Measurements from ENCODE around the gene PRCC. TPM values are rescaled to one million over a fixed set of nuclear protein-coding genes. Genes with fewer than 3 reads are reported as not detected.

PRCC gene
- total RNA-seq, 1 donor from 2014 or later = 70.9 TPM

GRCh38 chr1:156841295-156841855 lies 74.0 kb downstream of the PRCC start:
- no peak for DNase-seq (ENCODE audit: low spot score)

- no peak for DNase-seq (ENCODE audit: low spot score)
Observed at GRCh38 chr1:156842618-156843300, 75.4 kb downstream of the PRCC start.

GRCh38 chr1:156844102-156844501 lies 76.8 kb downstream of the PRCC start:
- DNase-seq (ENCODE audit: low spot score) = no peak

- DNase-seq (ENCODE audit: low spot score) = no peak
Observed at GRCh38 chr1:156844638-156845037, 77.3 kb downstream of the PRCC start.

GRCh38 chr1:156845055-156845952 lies 78.0 kb downstream of the PRCC start:
- no peak for DNase-seq (ENCODE audit: low spot score)

GRCh38 chr1:156845953-156846545 lies 78.7 kb downstream of the PRCC start:
- DNase-seq (ENCODE audit: low spot score) = no peak

- no peak for DNase-seq (ENCODE audit: low spot score)
Observed at GRCh38 chr1:156846643-156847042, 79.3 kb downstream of the PRCC start.

GRCh38 chr1:156847591-156848460 lies 80.5 kb downstream of the PRCC start:
- DNase-seq (ENCODE audit: low spot score) = no peak

GRCh38 chr1:156848461-156849150 lies 81.3 kb downstream of the PRCC start:
- peak; percentile 62 for DNase-seq (ENCODE audit: low spot score)

- no peak for DNase-seq (ENCODE audit: low spot score)
Observed at GRCh38 chr1:156849151-156849496, 81.8 kb downstream of the PRCC start.

Other genes with a start within 250 kb of the PRCC start
- gene IQGAP3, start 195.0 kb upstream of the PRCC start, total RNA-seq = 0.68 TPM
- gene TTC24, start 187.8 kb upstream of the PRCC start, total RNA-seq = not detected
- 119 TPM for gene NAXE, start 175.8 kb upstream of the PRCC start, total RNA-seq
- 42.5 TPM for gene GPATCH4, start 166.1 kb upstream of the PRCC start, total RNA-seq
- 5.6 TPM for gene HAPLN2, start 148.1 kb upstream of the PRCC start, total RNA-seq
- 1.1 TPM for gene BCAN, start 125.4 kb upstream of the PRCC start, total RNA-seq
- gene NES, start 90.1 kb upstream of the PRCC start, total RNA-seq = 42.4 TPM
- gene CRABP2, start 62.0 kb upstream of the PRCC start, total RNA-seq = 229 TPM
- gene METTL25B, start 39.1 kb upstream of the PRCC start, total RNA-seq = 49.5 TPM
- 42.7 TPM for gene ISG20L2, start 38.8 kb upstream of the PRCC start, total RNA-seq
- 91.6 TPM for gene MRPL24, start 26.4 kb upstream of the PRCC start, total RNA-seq
- 151 TPM for gene HDGF, start 15.9 kb upstream of the PRCC start, total RNA-seq
- gene SH2D2A, start 49.3 kb downstream of the PRCC start, total RNA-seq = 6.7 TPM
- gene INSRR, start 91.6 kb downstream of the PRCC start, total RNA-seq = 0.13 TPM
- 1.7 TPM for gene NTRK1, start 93.3 kb downstream of the PRCC start, total RNA-seq
- 10.0 TPM for gene PEAR1, start 126.2 kb downstream of the PRCC start, total RNA-seq
- gene LRRC71, start 153.1 kb downstream of the PRCC start, total RNA-seq = not detected

Measured in ureter (tissue), 1 donor.